ENCODE data around the gene NOXA1.
"Not testable (repeated sequence)": the region's sequence is repeated elsewhere in the genome, so short reads cannot be mapped to it uniquely, and the experiment has no call there.

The NOXA1 gene

GRCh38 chr9:137445930-137446431 is 22.8 kb downstream of the NOXA1 start:
- Histone ChIP-seq H3K4me2 (peak overlapping the region; percentile 33), H3K4me3 (no peak overlapping the region), H4K20me1 (peaks cover 50% of the 10 kb centered on the region), H3K27me3 (peaks cover 22% of the 10 kb centered on the region), H3K27ac (no peak overlapping the region), H3K4me1 (peaks cover 48% of the 10 kb centered on the region), H3K9ac (no peak overlapping the region), H3K9me3 (no peaks in the 10 kb centered on the region), H3K36me3 (peaks cover 13% of the 10 kb centered on the region; the same call in 1 of the 2 replicates)
- no peak for TF ChIP-seq Cebpa-rat (IDR thresholded peaks at IDR 0.05)

- peaks cover 53% of the 10 kb centered on the region for H3K4me1 ChIP-seq
- H3K27ac ChIP-seq, result no peak overlapping the region
- peaks cover 13% of the 10 kb centered on the region for H3K27me3 ChIP-seq
- H3K9ac ChIP-seq, result no peak overlapping the region
- H3K4me2 ChIP-seq, result no peak overlapping the region
- no peak for TF ChIP-seq Cebpa-rat (IDR thresholded peaks at IDR 0.05)
- H3K4me3 ChIP-seq, result no peak overlapping the region
- H3K9me3 ChIP-seq, result no peaks in the 10 kb centered on the region
- peaks cover 50% of the 10 kb centered on the region for H4K20me1 ChIP-seq
- peaks cover 13% of the 10 kb centered on the region; the same call in 1 of the 2 replicates for H3K36me3 ChIP-seq
These were observed 23.8 kb downstream of the NOXA1 start for GRCh38 chr9:137446851-137447471.

GRCh38 chr9:137447722-137448601 is 24.8 kb downstream of the NOXA1 start:
- Histone ChIP-seq H3K4me1 (peaks cover 63% of the 10 kb centered on the region), H3K4me2 (no peak overlapping the region), H4K20me1 (peaks cover 58% of the 10 kb centered on the region), H3K27me3 (peaks cover 5% of the 10 kb centered on the region; the same call in 1 of the 2 replicates), H3K36me3 (peaks cover 20% of the 10 kb centered on the region), H3K9me3 (no peaks in the 10 kb centered on the region), H3K27ac (no peak overlapping the region), H3K9ac (no peak overlapping the region), H3K4me3 (no peak overlapping the region)
- no peak for TF ChIP-seq Cebpa-rat (IDR thresholded peaks at IDR 0.05)

GRCh38 chr9:137448602-137448962 is 25.4 kb downstream of the NOXA1 start:
- H3K27me3 ChIP-seq, result 0 out of 2 replicates have a peak, but pooled peaks cover 5% of the 10 kb centered on the region
- H3K9ac ChIP-seq, result no peak overlapping the region
- peaks cover 65% of the 10 kb centered on the region for H4K20me1 ChIP-seq
- no peak overlapping the region for H3K27ac ChIP-seq
- H3K4me2 ChIP-seq, result no peak overlapping the region
- no peak overlapping the region for H3K4me3 ChIP-seq
- no peak for TF ChIP-seq Cebpa-rat (IDR thresholded peaks at IDR 0.05)
- H3K9me3 ChIP-seq, result no peaks in the 10 kb centered on the region
- peaks cover 26% of the 10 kb centered on the region for H3K36me3 ChIP-seq
- H3K4me1 ChIP-seq, result peaks cover 69% of the 10 kb centered on the region

GRCh38 chr9:137449081-137449844 is 26.1 kb downstream of the NOXA1 start:
- Histone ChIP-seq H3K27ac (no peak overlapping the region), H3K9me3 (no peaks in the 10 kb centered on the region), H3K36me3 (peaks cover 26% of the 10 kb centered on the region), H3K4me3 (no peak overlapping the region), H3K9ac (no peak overlapping the region), H3K4me1 (peaks cover 73% of the 10 kb centered on the region), H3K27me3 (0 out of 2 replicates have a peak, but pooled peaks cover 5% of the 10 kb centered on the region), H3K4me2 (peak overlapping the region; percentile 45), H4K20me1 (peaks cover 67% of the 10 kb centered on the region)
- no peak for TF ChIP-seq Cebpa-rat (IDR thresholded peaks at IDR 0.05)

GRCh38 chr9:137449931-137450538 is 26.8 kb downstream of the NOXA1 start:
- H3K27me3 ChIP-seq, result 0 out of 2 replicates have a peak, but pooled peaks cover 5% of the 10 kb centered on the region
- no peaks in the 10 kb centered on the region for H3K9me3 ChIP-seq
- peak overlapping the region; percentile 45 for H3K4me2 ChIP-seq
- TF ChIP-seq Cebpa-rat (IDR thresholded peaks at IDR 0.05), result no peak
- H3K27ac ChIP-seq, result no peak overlapping the region
- H3K9ac ChIP-seq, result no peak overlapping the region
- peaks cover 31% of the 10 kb centered on the region for H3K36me3 ChIP-seq
- H4K20me1 ChIP-seq, result peaks cover 75% of the 10 kb centered on the region
- H3K4me3 ChIP-seq, result no peak overlapping the region
- peaks cover 77% of the 10 kb centered on the region for H3K4me1 ChIP-seq

- Histone ChIP-seq H3K36me3 (peaks cover 37% of the 10 kb centered on the region), H3K4me2 (peak overlapping the region; percentile 30; the same call in 1 of the 2 replicates), H3K4me1 (peaks cover 77% of the 10 kb centered on the region), H4K20me1 (peaks cover 78% of the 10 kb centered on the region)
- H3K9me3 ChIP-seq, H3K9ac ChIP-seq, H3K27ac ChIP-seq, H3K27me3 ChIP-seq, H3K4me3 ChIP-seq: not testable (repeated sequence)
These were observed 27.5 kb downstream of the NOXA1 start for GRCh38 chr9:137450539-137451222.

- H3K4me2 ChIP-seq, result peak overlapping the region; percentile 78
These were observed 28.2 kb downstream of the NOXA1 start for GRCh38 chr9:137451264-137452005.

More at GRCh38 chr9:137451264-137452005, 28.2 kb downstream of the NOXA1 start:
- H3K27ac ChIP-seq, H3K27me3 ChIP-seq, H3K9me3 ChIP-seq, H3K4me3 ChIP-seq, H3K9ac ChIP-seq: not testable (repeated sequence)
- peaks cover 37% of the 10 kb centered on the region for H3K36me3 ChIP-seq
- peaks cover 79% of the 10 kb centered on the region for H3K4me1 ChIP-seq
- H4K20me1 ChIP-seq, result peaks cover 78% of the 10 kb centered on the region

Measured in BLaER1 (cell line).